Memory B cell (primary cell): ENCODE data around the gene MORF4L1.
"Not testable (repeated sequence)": the region's sequence is repeated elsewhere in the genome, so short reads cannot be mapped to it uniquely, and the experiment has no call there.

Experiments used
- ATAC-seq: fragments of 150-1000 bp; cut with Tn5 transposase; 2 replicates; pipeline ENCODE4 v1.10.0; 2021; ENCODE audit warnings: low read depth, mild to moderate bottlenecking, moderate library complexity
- DNase-seq, 2 donors: peaks; one replicate each; pipeline ENCODE4 v3.0.0; 2022; ENCODE audit warnings: low spot score in 2 of 2
- H3K27ac Mint-ChIP-seq: one replicate; pipeline ENCODE4 v1.8.0; 2022; ENCODE audit warnings: mild to moderate bottlenecking, moderate library complexity, mixed read lengths
- H3K27me3 Mint-ChIP-seq: one replicate; pipeline ENCODE4 v1.8.0; 2022; ENCODE audit warnings: mixed read lengths
- H3K36me3 Mint-ChIP-seq: one replicate; pipeline ENCODE4 v1.8.0; 2022; ENCODE audit warnings: mild to moderate bottlenecking, mixed read lengths
- H3K4me1 Mint-ChIP-seq: one replicate; pipeline ENCODE4 v1.8.0; 2022; ENCODE audit warnings: mixed read lengths
- H3K4me3 Mint-ChIP-seq: one replicate; pipeline ENCODE4 v1.8.0; 2022; ENCODE audit warnings: mild to moderate bottlenecking, moderate library complexity, mixed read lengths
- H3K9me3 Mint-ChIP-seq: one replicate; pipeline ENCODE4 v1.8.0; 2022; ENCODE audit warnings: mixed read lengths

MORF4L1 gene

DNA sequence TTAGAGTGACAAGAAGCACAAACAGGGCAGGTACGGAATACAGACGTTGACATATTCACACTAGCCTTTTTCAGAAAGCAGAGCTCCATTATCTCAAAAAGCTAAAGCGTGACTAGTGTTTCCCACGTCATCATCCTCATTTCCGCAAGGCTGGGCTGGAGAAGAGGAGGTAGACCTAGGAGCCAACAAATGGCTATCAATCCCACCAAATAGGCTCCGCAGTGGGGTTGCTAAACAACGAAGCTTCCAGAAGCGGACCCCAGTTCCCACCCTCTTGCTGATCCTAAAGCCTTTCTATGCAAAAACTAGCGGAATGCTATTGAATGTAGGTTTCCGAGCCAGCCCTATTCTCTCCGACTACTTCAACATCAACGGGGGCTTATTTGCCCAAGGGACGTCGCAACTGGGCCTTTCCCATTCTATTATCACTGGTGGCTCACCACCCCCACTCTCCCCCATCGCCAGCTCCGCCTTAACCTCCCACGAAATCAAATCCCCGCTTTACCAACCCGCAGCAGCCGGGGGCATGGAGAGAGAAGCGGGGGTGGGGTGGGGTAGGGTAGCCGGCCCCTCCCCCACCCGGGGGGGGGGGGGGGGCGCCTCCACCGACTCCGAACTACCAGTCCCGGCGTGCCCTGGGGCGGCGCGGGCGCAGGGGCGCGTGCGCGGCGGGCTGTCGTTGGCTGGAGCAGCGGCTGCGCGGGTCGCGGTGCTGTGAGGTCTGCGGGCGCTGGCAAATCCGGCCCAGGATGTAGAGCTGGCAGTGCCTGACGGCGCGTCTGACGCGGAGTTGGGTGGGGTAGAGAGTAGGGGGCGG lies at the start of gene MORF4L1:
MORF4L1 (plus strand) TSS at position 736 of the 817 bp plus-strand sequence. CDS start 128 bp downstream, outside the sequence.
- ATAC-seq, result peak; percentile 78
- Mint-ChIP-seq H3K27me3 (no peaks in the 10 kb centered on the region), H3K4me1 (peaks cover 20% of the 10 kb centered on the region), H3K36me3 (peaks cover 2% of the 10 kb centered on the region), H3K9me3 (no peaks in the 10 kb centered on the region), H3K4me3 (peak within 1 kb of the TSS; percentile 96), H3K27ac (peak within 1 kb of the TSS; percentile 100)
- peak; percentile 93 to 96 for DNase-seq

DNA sequence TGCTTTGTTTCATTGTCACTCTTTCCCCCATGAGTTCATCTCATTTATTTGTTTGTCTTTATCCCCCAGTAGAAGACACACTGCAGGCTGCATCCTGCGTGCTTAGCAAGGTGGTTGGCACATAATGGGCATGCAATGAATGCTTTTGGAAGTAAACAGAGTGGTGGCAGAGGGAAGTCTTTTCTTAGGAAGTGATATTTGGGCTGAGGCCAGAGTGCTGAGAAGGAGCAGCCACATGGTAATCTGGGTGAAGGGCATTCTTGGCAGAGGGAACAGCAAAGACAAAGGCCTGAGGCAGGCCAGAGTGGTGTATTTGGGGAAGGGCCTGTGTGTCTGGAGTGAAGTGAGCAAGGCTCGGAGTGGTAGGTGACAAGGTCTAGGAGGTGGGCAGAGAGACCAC lies 43.8 kb upstream of the MORF4L1 start:
- H3K27me3 Mint-ChIP-seq, result peaks cover 3% of the 10 kb centered on the region
- DNase-seq (no peak), ATAC-seq (no peak)
- no peak overlapping the region for H3K27ac Mint-ChIP-seq
- no peak overlapping the region for H3K4me3 Mint-ChIP-seq
- H3K9me3 Mint-ChIP-seq, result no peaks in the 10 kb centered on the region
- H3K36me3 Mint-ChIP-seq, result no peaks in the 10 kb centered on the region
- peaks cover 7% of the 10 kb centered on the region for H3K4me1 Mint-ChIP-seq

DNA sequence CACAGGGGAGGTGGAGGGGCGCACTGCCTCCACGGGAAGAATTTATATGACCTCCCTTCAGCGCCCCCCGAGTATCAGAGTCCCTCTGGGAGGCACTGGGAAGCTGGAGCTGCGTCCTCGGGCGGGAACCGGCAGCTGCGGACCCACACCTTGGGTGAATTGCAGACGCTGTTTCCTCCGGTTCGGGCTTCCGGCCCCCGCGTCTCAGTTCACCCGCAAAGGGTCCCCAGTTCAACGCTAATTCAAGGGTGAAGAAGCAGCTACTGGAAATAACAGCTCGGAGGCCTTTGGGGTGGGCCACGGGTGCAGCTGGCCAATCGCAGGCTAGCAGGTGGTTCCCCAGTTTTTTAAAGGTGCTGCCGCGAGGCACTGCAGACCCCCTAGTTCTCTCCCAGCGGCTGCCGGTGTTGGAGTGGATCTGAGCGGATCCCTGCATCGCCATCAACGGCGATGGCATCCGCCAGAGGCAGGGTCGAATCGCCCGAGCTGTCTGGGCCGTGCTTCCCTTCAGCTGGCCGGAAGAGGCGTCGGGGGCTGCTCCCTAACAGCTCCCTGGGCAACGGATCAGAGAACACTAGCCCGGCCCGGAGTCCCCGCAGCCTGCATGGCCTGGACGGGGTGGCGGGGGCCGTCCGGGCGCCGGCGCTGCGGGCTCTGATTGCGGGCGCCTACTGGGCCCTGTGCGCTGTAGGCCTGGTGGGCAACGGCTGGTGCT lies 42.0 kb upstream of the MORF4L1 start:
- Mint-ChIP-seq H3K27ac (no peak overlapping the region), H3K27me3 (peaks cover 3% of the 10 kb centered on the region), H3K9me3 (no peaks in the 10 kb centered on the region), H3K4me3 (peak overlapping the region; percentile 87), H3K36me3 (no peaks in the 10 kb centered on the region), H3K4me1 (peaks cover 7% of the 10 kb centered on the region)
- ATAC-seq, result peak; percentile 52
- no peak for DNase-seq

DNA sequence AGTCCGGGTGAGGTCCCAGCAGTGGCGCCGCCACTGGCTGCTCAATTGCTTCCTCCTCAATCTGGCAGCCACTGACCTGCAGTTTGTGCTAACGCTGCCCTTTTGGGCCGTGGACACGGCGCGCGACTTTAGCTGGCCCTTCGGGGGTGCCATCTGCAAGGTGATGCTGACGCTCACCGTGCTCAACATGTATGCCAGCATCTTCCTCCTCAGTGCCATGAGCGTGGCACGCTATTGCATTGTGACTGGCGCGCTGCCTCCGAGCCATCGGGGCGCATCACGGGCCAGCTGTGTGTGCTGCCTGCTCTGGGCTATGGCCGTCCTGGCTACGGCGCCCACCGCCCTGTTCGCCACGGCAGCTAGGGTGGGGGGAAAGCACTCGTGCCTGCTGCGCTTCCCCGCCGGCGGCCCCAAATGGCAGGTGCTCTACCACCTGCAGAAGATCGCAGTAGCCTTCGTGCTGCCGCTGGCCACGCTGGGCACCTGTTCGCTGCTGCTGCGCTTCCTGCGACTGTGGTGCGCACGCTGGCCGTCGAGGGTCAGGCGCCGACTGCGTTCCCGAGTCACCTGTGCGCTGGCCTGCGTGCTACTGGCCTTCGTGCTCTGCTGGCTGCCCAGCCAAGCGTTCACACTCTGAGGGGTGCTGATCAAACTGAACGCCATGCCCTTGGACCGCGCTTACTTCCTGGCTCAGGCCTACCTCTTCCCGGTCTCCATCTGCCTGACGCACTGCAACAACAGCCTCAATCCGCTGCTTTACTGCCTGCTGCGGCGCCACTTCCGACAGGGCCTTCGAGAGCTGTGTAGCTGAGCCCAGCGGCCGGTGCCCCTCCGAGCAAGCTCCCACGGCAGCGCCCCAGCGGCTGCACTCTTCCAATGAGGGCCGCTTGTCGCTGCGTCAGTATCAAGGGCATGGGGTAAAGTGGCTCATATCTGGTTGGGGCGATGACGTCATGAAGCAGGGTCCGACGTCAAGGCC lies 41.2 kb upstream of the MORF4L1 start:
- no peaks in the 10 kb centered on the region for H3K9me3 Mint-ChIP-seq
- peaks cover 4% of the 10 kb centered on the region for H3K4me1 Mint-ChIP-seq
- H3K4me3 Mint-ChIP-seq, result peak overlapping the region; percentile 87
- peaks cover 3% of the 10 kb centered on the region for H3K27me3 Mint-ChIP-seq
- H3K27ac Mint-ChIP-seq, result no peak overlapping the region
- H3K36me3 Mint-ChIP-seq, result no peaks in the 10 kb centered on the region
- ATAC-seq (no peak), DNase-seq (no peak)

DNA sequence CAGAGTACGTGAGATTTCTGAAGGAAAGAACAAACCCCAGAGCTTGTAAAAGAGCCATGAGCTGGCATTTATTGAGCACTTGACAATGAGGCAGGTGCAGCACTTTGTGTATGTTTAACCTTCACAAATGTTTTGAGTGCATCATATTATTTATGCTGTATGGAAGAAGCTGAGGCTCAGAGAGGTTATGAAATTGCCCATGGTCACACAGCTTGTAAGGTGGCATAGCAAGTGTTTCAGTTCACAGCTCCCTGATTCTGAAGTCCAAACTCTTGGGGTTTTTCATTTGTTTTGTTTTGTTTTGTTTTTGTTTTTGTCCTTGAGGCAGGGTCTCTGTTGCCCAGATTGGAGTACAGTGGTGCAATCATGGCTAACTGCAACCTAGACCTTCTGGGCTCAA lies 36.4 kb upstream of the MORF4L1 start:
- Mint-ChIP-seq H3K36me3 (no peaks in the 10 kb centered on the region), H3K27ac (no peak overlapping the region), H3K4me1 (peaks cover 7% of the 10 kb centered on the region), H3K9me3 (no peaks in the 10 kb centered on the region), H3K27me3 (no peaks in the 10 kb centered on the region), H3K4me3 (no peak overlapping the region)
- DNase-seq, result no peak
- no peak for ATAC-seq

DNA sequence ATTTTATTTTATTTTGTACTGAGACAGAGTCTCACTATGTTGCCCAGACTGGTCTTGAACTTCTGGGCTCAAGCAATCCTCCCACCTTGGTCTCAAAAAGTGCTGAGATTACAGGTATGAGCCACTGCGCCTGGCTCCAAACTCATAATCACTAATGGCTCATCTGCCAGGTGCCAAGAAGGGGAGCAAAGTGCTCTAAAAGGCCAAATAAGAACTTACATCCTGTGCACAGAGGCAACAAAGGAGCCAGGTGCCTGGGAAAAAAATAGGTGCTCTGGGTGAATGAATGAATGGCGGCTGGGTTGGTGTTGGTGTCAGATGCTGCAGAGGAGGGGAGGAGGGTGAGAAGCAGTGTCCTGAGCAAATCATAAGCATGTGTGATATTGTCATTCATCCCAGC lies 35.6 kb upstream of the MORF4L1 start:
- H3K36me3 Mint-ChIP-seq, result no peaks in the 10 kb centered on the region
- no peak for ATAC-seq
- no peak overlapping the region for H3K27ac Mint-ChIP-seq
- no peak for DNase-seq
- H3K9me3 Mint-ChIP-seq, result no peaks in the 10 kb centered on the region
- H3K4me1 Mint-ChIP-seq, result peaks cover 8% of the 10 kb centered on the region
- no peak overlapping the region for H3K4me3 Mint-ChIP-seq
- H3K27me3 Mint-ChIP-seq, result no peaks in the 10 kb centered on the region

DNA sequence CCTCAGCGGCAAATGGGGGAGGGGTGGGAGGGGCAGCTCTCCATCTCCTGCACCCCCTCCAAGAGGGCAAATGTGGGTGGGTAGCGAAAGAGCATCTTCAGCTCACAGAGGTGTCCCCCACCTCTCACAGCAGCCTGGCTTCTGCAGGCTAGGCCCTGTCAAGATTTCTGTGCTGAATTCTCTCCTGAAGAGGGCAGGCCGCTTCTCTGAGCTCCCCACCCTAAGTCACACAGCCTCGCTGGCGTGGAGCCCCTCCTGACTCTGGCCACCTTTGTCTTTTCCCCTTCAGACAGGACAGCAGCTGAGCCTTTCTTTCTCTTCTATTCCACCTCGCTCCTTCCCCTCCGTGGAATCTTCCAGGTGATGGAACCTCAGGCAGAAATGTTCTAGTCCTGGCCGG lies 35.1 kb upstream of the MORF4L1 start:
- Mint-ChIP-seq H3K27me3 (no peaks in the 10 kb centered on the region), H3K4me1 (peaks cover 8% of the 10 kb centered on the region), H3K36me3 (no peaks in the 10 kb centered on the region), H3K4me3 (no peak overlapping the region), H3K27ac (no peak overlapping the region), H3K9me3 (no peaks in the 10 kb centered on the region)
- ATAC-seq, result no peak
- DNase-seq, result no peak

DNA sequence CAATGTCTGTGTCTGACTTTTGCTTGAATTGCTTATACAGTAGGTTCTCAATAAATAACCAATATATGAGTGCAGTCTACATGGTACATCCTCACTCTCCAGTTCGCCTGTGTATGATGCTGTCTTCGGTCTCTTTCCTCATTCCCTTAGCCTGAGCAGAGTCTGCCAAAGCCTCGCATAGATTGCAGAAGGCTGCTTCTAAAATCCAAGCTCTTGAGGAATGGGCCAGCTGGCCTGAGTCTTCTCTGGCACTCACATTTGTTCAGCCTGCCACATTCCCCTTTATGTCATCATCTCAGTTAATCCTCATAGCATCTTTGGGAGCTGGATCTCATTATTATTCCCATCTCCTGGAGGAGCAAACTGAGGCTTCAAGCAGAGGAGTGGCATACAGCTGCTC lies 34.2 kb upstream of the MORF4L1 start:
- H3K4me1 Mint-ChIP-seq, result peaks cover 8% of the 10 kb centered on the region
- H3K4me3 Mint-ChIP-seq, result no peak overlapping the region
- no peak overlapping the region for H3K27ac Mint-ChIP-seq
- no peaks in the 10 kb centered on the region for H3K9me3 Mint-ChIP-seq
- DNase-seq (no peak), ATAC-seq (no peak)
- H3K27me3 Mint-ChIP-seq, result no peaks in the 10 kb centered on the region
- no peaks in the 10 kb centered on the region for H3K36me3 Mint-ChIP-seq

DNA sequence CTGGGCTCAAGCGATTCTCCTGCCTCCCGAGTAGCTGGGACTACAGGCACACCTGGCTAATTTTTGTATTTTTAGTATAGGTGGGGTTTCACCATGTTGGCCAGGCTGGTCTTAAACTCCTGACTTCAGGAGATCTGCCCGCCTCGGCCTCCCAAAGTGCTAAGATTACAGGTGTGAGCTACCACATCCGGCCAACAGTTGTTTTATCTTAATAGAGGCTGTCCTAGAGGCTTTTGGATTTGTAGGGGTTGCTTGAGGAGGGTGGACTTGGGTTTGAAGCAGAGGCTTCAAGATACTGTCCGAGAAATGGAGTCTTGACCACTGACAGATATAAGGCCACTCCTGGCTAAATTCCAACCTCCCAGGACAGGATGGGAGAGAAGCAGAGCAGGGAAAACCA lies 33.5 kb upstream of the MORF4L1 start:
- H3K27me3 Mint-ChIP-seq, H3K36me3 Mint-ChIP-seq, H3K9me3 Mint-ChIP-seq, DNase-seq, H3K4me1 Mint-ChIP-seq, ATAC-seq, H3K4me3 Mint-ChIP-seq: not testable (repeated sequence)
- H3K27ac Mint-ChIP-seq, result peak overlapping the region; percentile 63

GRCh38 chr15:78840661-78841375 lies 31.9 kb upstream of the MORF4L1 start:
- peaks cover 8% of the 10 kb centered on the region for H3K4me1 Mint-ChIP-seq
- no peak overlapping the region for H3K4me3 Mint-ChIP-seq
- DNase-seq, result no peak
- no peaks in the 10 kb centered on the region for H3K36me3 Mint-ChIP-seq
- H3K27ac Mint-ChIP-seq, result peak overlapping the region; percentile 66
- peak; percentile 91 for ATAC-seq
- H3K9me3 Mint-ChIP-seq, result no peaks in the 10 kb centered on the region
- no peaks in the 10 kb centered on the region for H3K27me3 Mint-ChIP-seq

GRCh38 chr15:78841376-78841706 lies 31.3 kb upstream of the MORF4L1 start:
- H3K9me3 Mint-ChIP-seq, result no peaks in the 10 kb centered on the region
- H3K36me3 Mint-ChIP-seq, result no peaks in the 10 kb centered on the region
- peak overlapping the region; percentile 66 for H3K27ac Mint-ChIP-seq
- no peak for DNase-seq
- peaks cover 8% of the 10 kb centered on the region for H3K4me1 Mint-ChIP-seq
- H3K27me3 Mint-ChIP-seq, result no peaks in the 10 kb centered on the region
- H3K4me3 Mint-ChIP-seq, result no peak overlapping the region
- no peak for ATAC-seq

DNA sequence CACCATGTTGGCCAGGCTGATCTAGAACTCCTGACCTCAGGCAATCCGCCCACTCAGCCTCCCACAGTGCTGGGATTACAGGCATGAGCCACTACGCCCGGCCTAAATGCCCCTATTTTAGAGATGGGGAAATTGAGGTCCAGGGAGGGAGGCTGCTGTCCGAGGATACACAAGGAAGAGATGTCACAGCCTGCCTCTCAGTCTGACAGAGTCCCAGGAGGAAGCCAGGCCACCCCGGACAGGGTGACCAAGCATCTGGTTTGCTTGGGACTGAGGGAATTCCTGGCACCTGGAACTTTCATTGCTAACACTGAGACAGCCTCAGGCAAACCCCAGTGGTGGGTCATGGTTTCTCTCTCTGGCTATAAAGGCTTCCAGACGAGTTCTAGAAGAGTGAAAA lies 30.8 kb upstream of the MORF4L1 start:
- DNase-seq (no peak), ATAC-seq (no peak)
- peaks cover 8% of the 10 kb centered on the region for H3K4me1 Mint-ChIP-seq
- no peaks in the 10 kb centered on the region for H3K27me3 Mint-ChIP-seq
- H3K4me3 Mint-ChIP-seq, result no peak overlapping the region
- no peaks in the 10 kb centered on the region for H3K36me3 Mint-ChIP-seq
- no peaks in the 10 kb centered on the region for H3K9me3 Mint-ChIP-seq
- H3K27ac Mint-ChIP-seq, result no peak overlapping the region

GRCh38 chr15:78842519-78842918 lies 30.2 kb upstream of the MORF4L1 start:
- no peaks in the 10 kb centered on the region for H3K36me3 Mint-ChIP-seq
- peak overlapping the region; percentile 58 for H3K27ac Mint-ChIP-seq
- no peak overlapping the region for H3K4me3 Mint-ChIP-seq
- H3K27me3 Mint-ChIP-seq, result no peaks in the 10 kb centered on the region
- no peaks in the 10 kb centered on the region for H3K9me3 Mint-ChIP-seq
- ATAC-seq, result no peak
- DNase-seq, result no peak
- H3K4me1 Mint-ChIP-seq, result peaks cover 8% of the 10 kb centered on the region
